ENCODE measurements around the gene ZNF581.

Gene ZNF581

DNA sequence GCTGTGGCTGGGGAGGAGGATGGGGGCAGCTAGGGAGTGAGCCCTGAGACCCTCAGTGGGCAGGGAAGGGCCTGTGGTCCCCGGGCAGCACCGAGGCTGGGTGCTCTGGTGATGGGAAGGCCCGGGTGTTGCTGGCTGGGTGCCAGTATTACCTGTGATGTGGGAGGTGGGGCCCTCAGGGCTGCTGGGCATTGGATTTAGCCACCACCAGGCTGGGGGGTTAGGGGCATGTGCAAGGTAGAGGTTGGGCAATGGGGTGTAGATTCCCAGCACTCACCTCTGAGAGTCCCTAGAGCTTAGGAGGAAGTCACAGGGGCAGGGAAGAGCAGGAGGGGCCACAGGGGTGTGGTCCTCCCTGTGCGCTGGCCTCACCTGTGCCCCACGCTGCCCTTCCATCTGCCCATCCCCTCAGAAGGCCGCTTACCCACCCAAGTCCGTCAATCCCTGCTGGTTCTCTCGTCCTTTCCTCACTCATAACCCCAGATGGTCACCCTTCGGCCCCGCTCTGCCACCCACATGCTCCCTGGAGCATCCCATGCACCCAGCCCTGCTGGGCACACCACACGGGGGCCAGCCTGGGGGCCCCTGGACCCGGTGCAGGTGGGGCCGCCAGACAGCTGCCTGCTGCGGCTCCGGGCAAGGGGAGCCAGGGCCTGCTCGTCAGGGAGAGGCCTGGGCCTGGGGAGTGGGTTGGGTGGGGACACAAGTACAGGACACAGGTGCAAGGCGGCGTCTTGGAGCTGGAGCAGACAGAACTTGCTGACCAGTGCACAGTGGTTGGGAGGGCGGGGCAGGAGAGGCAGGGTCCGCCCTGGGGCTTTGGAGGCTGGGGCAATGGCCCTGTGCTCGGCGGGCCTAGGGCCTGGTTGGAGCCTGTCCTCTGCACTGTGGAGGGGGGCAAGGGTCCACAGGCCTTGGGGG, 44.1 kb downstream of the ZNF581 start:
- no peak for DNase-seq
- in situ Hi-C loops (cut with MboI; ENCODE audit: low pct_unique_long_range_greater_than_20kb, low sequenced_read_pairs): no loop called here

DNA sequence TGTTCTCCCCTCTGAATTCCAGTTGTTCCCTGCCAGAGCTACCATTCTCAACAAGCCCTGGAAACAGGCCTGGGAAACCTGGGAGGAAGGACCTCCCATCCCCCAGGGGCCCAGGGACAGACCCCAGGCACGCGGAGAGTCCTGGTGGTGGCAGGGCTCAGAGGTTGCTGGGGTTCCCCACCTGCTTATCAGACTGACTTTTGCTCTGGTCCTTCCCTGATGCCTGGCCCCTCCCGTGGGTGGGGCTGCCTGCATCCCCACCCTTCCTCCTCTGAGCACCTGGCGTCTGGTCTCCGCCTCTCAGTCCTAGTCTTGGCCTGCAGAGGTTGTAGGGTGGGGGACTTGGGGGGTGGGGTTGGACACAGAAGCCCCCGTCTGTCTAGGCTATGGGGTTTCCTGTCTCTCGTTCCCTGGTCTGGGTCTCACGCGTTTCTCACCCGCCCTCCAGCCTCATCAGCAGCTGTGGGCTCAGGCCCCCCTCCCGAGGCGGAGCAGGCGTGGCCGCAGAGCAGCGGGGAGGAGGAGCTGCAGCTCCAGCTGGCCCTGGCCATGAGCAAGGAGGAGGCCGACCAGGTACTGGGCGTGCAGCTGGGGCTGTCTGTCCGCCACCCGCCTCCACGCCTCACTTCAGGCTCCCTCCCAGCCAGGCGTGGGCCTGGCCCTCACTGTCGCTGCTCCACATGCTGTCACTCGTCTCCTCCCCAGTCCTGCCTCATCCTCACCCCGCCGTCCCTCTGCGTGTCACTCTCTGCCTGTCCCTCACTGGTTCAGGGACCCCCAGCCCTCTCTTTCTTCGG, 45.2 kb downstream of the ZNF581 start:
- in situ Hi-C loops (cut with MboI; ENCODE audit: low pct_unique_long_range_greater_than_20kb, low sequenced_read_pairs): no loop called here
- no peak for DNase-seq

GRCh38 chr19:55689411-55690108, 46.1 kb downstream of the ZNF581 start:
- in situ Hi-C loops (cut with MboI; ENCODE audit: low pct_unique_long_range_greater_than_20kb, low sequenced_read_pairs): no loop called here
- DNase-seq: no peak

DNA sequence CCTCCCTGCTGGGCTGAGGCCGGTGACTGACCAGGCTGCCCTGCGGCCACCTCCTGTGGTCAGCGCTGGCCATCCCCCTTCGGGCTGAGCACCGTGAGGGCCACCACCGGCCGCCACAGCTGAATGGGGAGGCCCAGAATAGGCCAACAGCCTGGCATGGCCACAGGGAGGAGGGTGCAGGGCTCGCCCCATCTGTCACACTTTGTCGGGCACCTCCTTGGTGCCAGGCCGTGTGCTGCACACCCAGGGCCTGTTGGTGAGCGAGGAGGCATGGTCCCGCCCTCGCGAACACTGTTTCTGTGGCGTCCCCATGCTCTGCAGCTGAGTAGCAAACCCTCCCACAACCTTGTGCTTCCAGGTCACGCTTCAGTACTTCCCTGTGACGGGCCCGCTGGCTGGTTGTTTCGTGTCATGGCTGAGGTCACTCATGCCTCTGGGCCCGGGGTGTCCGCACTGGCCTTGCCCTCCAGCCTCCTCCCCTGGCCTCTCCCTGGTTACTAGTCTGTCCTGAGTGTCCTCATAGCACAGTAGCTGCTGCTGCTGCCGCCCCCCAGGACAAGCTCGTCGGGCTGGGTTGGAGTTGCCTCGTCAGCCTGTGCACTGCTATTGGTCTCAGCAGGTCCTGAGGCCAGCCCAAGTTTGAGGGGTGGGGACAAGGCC, 46.8 kb downstream of the ZNF581 start:
- no peak for DNase-seq
- in situ Hi-C loops (cut with MboI; ENCODE audit: low pct_unique_long_range_greater_than_20kb, low sequenced_read_pairs): no loop called here

DNA sequence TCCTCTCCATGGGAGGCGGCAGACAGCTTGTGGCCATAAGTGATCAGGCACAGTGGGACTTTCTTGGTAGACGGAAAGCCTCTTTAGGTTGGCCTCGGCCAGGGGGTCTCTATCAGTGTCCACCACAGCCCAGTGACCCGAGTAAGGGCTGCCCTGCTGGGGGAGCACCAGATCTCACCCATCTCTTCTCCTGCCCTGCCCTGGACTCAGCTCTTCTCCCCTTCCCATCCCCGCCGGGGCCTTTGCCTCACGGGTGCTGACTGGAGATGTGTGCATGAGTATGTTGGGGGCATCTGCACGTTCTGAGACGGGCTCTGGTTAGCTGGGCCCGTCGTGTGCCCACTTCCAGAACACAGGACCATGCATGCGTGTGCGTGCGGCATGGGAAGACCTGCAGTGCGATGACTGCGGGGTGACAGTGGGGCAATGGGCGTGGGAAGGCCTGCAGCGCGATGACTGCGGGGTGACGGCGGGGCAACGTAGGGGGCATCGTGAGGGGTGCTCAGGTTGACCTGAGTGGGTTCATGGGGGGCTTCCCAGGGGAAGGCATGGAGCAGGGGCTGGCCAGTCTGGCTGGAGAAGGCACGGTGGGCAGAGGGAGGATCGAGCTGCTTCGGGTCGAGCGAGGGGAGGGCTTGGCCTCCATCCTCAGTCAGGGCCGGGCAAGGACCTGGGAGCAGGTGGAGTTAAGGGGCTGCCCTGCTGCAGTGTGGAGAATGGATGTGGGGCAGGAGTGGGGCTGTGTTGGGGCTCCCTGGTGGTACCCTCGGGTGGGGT, 47.5 kb downstream of the ZNF581 start:
- no peak for DNase-seq
- in situ Hi-C loops (cut with MboI; ENCODE audit: low pct_unique_long_range_greater_than_20kb, low sequenced_read_pairs): no loop called here

GRCh38 chr19:55691561-55692481, 48.4 kb downstream of the ZNF581 start:
- in situ Hi-C loops (cut with MboI; ENCODE audit: low pct_unique_long_range_greater_than_20kb, low sequenced_read_pairs): no loop called here

DNA sequence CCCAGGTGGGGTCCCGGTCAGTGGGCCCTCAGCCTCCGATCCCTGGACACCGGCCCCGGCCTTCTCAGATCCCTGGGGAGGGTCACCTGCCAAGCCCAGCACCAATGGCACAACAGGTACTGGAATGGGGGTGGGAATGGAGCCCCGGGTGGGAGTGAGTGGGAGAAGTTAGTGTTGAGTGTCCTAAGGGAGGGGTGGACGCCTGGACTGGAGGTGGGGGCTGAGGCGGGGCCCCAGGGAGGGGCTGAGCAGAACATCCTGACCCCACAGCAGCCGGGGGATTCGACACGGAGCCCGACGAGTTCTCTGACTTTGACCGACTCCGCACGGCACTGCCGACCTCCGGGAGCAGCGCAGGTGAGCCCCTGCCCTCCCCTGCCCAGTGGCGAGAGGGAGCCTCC, 49.2 kb downstream of the ZNF581 start:
- no peak for DNase-seq
- in situ Hi-C loops (cut with MboI; ENCODE audit: low pct_unique_long_range_greater_than_20kb, low sequenced_read_pairs): no loop called here

More at GRCh38 chr19:55691561-55692481, 48.4 kb downstream of the ZNF581 start:
- no peak for DNase-seq

DNA sequence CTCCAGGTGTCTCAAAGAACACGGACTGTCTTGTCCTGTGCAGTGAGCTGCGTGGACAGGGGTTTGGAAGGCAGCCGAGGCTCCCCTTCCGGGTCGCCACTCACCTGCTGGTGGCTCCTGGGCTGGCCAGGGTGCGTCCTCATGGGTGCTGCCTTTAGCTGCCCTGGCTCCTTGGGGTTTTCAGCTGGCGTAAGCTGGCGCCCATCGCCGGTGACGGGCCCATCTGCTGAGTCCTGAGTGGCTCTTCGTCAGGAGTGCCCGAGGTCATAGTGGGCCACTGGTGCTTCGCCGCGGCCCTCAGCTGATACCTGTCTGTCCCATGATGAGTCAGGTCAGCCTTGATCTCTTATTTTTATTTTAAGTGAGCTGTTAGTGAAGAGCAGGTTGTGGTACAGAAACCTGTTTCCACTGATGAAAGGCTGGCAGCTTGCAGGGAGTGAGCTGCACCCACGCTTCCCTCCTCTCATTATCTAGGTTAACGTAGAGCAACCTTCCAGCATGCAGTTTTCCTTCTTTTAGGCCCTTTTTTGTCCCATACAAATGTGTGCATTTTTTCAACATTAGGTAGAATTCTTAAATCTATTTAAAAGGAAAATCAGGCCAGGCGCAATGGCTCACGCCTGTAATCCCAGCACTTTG, 50.0 kb downstream of the ZNF581 start:
- DNase-seq: no peak
- in situ Hi-C loops (cut with MboI; ENCODE audit: low pct_unique_long_range_greater_than_20kb, low sequenced_read_pairs): no loop called here

- no peak for DNase-seq
- in situ Hi-C loops (cut with MboI; ENCODE audit: low pct_unique_long_range_greater_than_20kb, low sequenced_read_pairs): no loop called here
These were observed 50.8 kb downstream of the ZNF581 start for GRCh38 chr19:55694241-55694655.

- in situ Hi-C loops (cut with MboI; ENCODE audit: low pct_unique_long_range_greater_than_20kb, low sequenced_read_pairs): no loop called here
- DNase-seq: no peak
These were observed 51.4 kb downstream of the ZNF581 start for GRCh38 chr19:55694656-55695491.

Measured in KBM-7 (cell line).